Loucy (cell line): ENCODE data around the gene TAF6.
"Not testable (repeated sequence)": the region's sequence is repeated elsewhere in the genome, so short reads cannot be mapped to it uniquely, and the experiment has no call there.

ENCODE experiments used
- H2AFZ ChIP-seq: fragments of 200-600 bp; sonication (generic); 2 replicates; pipeline ENCODE4 v1.6.0; 2016; ENCODE audit warnings: antibody characterized with exemption, mild to moderate bottlenecking, low read length, moderate library complexity
- H3F3A ChIP-seq: fragments of 200-600 bp; 2 replicates; pipeline ENCODE4 v1.6.0; 2016; ENCODE audit warnings: antibody characterized with exemption, low read depth, mild to moderate bottlenecking
- H3K27me3 ChIP-seq: fragments of 200-600 bp; sonication (generic); 2 replicates; pipeline ENCODE4 v1.6.1; 2014; ENCODE audit warnings: low read length, mild to moderate bottlenecking; ENCODE audit not compliant: insufficient read depth, poor library complexity, severe bottlenecking
- H3K36me3 ChIP-seq: fragments of 200-600 bp; sonication (generic); 2 replicates; pipeline ENCODE4 v1.6.1; 2016; ENCODE audit warnings: low read length; ENCODE audit not compliant: insufficient read depth
- H3K4me1 ChIP-seq: fragments of 200-600 bp; sonication (generic); 2 replicates; pipeline ENCODE4 v1.5.1; 2014; ENCODE audit warnings: low read length, mild to moderate bottlenecking; ENCODE audit not compliant: insufficient read depth, poor library complexity, severe bottlenecking
- H3K4me2 ChIP-seq: fragments of 200-600 bp; sonication (generic); 2 replicates; pipeline ENCODE4 v1.6.0; 2014; ENCODE audit warnings: antibody characterized with exemption, low read length, low read depth, mild to moderate bottlenecking; ENCODE audit not compliant: poor library complexity, severe bottlenecking
- H3K4me3 ChIP-seq: fragments of 200-600 bp; sonication (generic); 2 replicates; pipeline ENCODE4 v1.5.1; 2014; ENCODE audit warnings: low read length, mild to moderate bottlenecking, mixed read lengths; ENCODE audit not compliant: poor library complexity, severe bottlenecking
- H3K79me2 ChIP-seq: fragments of 200-600 bp; sonication (generic); 2 replicates; pipeline ENCODE4 v1.6.1; 2014; ENCODE audit warnings: low read length; ENCODE audit not compliant: insufficient read depth
- H3K9ac ChIP-seq: fragments of 200-600 bp; sonication (generic); 2 replicates; pipeline ENCODE4 v1.6.0; 2014; ENCODE audit warnings: mild to moderate bottlenecking, low read depth, low read length, moderate library complexity; ENCODE audit not compliant: poor library complexity, severe bottlenecking
- H3K9me2 ChIP-seq: fragments of 200-600 bp; sonication (generic); replicated peaks from 2 replicates; pipeline ENCODE4 v1.6.1; 2016; ENCODE audit warnings: low read depth, low read length, mixed read lengths
- H3K9me3 ChIP-seq: fragments of 200-600 bp; sonication (generic); 2 replicates; pipeline ENCODE4 v1.6.1; 2014; ENCODE audit warnings: mild to moderate bottlenecking, antibody characterized with exemption, low read length, low read depth; ENCODE audit not compliant: insufficient read depth
- H4K20me1 ChIP-seq: fragments of 200-600 bp; sonication (generic); 2 replicates; pipeline ENCODE4 v1.6.0; 2014; ENCODE audit warnings: antibody characterized with exemption, low read length, mild to moderate bottlenecking; ENCODE audit not compliant: insufficient read depth, poor library complexity, severe bottlenecking
- CTCF ChIP-seq: fragments of 200-600 bp; sonication (generic); conservative IDR thresholded peaks from 2 replicates; pipeline ENCODE4 v1.5.1; 2014; ENCODE audit warnings: mild to moderate bottlenecking, antibody characterized with exemption, low read length
- EZH2phosphoT487 ChIP-seq: fragments of 200-600 bp; IDR thresholded peaks from 2 replicates; pipeline ENCODE4 v1.6.1; 2018; ENCODE audit warnings: antibody characterized with exemption, mild to moderate bottlenecking, moderate library complexity, borderline replicate concordance

The TAF6 gene

GRCh38 chr7:100132697-100133151 lies 13.6 kb upstream of the TAF6 start:
- no peaks in the 10 kb centered on the region for H3F3A ChIP-seq
- no peaks in the 10 kb centered on the region for H3K9me3 ChIP-seq
- no peaks in the 10 kb centered on the region for H3K36me3 ChIP-seq
- H3K4me1 ChIP-seq = peaks cover 6% of the 10 kb centered on the region
- peak overlapping the region; percentile 36; the same call in 1 of the 2 replicates for H2AFZ ChIP-seq
- H3K9ac ChIP-seq = no peak overlapping the region
- no peaks in the 10 kb centered on the region for H3K27me3 ChIP-seq
- TF ChIP-seq EZH2phosphoT487 (no peak), CTCF (peak; percentile 83)
- H3K4me2 ChIP-seq = no peak overlapping the region
- no peaks in the 10 kb centered on the region for H3K79me2 ChIP-seq
- H3K4me3 ChIP-seq = no peak overlapping the region
- H3K9me2 ChIP-seq = no peaks in the 10 kb centered on the region
- H4K20me1 ChIP-seq = no peaks in the 10 kb centered on the region

GRCh38 chr7:100132126-100132525 lies 13.0 kb upstream of the TAF6 start:
- no peaks in the 10 kb centered on the region for H3F3A ChIP-seq
- no peaks in the 10 kb centered on the region for H3K9me2 ChIP-seq
- no peak overlapping the region for H3K4me3 ChIP-seq
- no peaks in the 10 kb centered on the region for H4K20me1 ChIP-seq
- H3K36me3 ChIP-seq = no peaks in the 10 kb centered on the region
- H3K9ac ChIP-seq = no peak overlapping the region
- TF ChIP-seq EZH2phosphoT487 = no peak
- TF ChIP-seq CTCF = no peak
- no peaks in the 10 kb centered on the region for H3K27me3 ChIP-seq
- H2AFZ ChIP-seq = no peak overlapping the region
- no peak overlapping the region for H3K4me2 ChIP-seq
- no peaks in the 10 kb centered on the region for H3K79me2 ChIP-seq
- no peaks in the 10 kb centered on the region for H3K9me3 ChIP-seq
- H3K4me1 ChIP-seq = peaks cover 6% of the 10 kb centered on the region

GRCh38 chr7:100130608-100131453 lies 11.7 kb upstream of the TAF6 start:
- Histone ChIP-seq H3K4me3 (peak overlapping the region; percentile 66), H3K36me3 (no peaks in the 10 kb centered on the region), H3K27me3 (no peaks in the 10 kb centered on the region), H3K79me2 (peaks cover 7% of the 10 kb centered on the region; the same call in 1 of the 2 replicates), H3K9me2 (no peaks in the 10 kb centered on the region), H3K4me2 (peak overlapping the region; percentile 81), H3K9me3 (no peaks in the 10 kb centered on the region), H2AFZ (peak overlapping the region; percentile 89), H4K20me1 (no peaks in the 10 kb centered on the region), H3K9ac (peak overlapping the region; percentile 35), H3F3A (no peaks in the 10 kb centered on the region), H3K4me1 (peaks cover 12% of the 10 kb centered on the region)
- TF ChIP-seq CTCF (peak; percentile 76), EZH2phosphoT487 (no peak)

GRCh38 chr7:100130220-100130607 lies 11.1 kb upstream of the TAF6 start:
- H3K9me3 ChIP-seq, H3K27me3 ChIP-seq, H3K36me3 ChIP-seq, H3K4me3 ChIP-seq, H3K9ac ChIP-seq, H3F3A ChIP-seq, H2AFZ ChIP-seq, H3K9me2 ChIP-seq, H4K20me1 ChIP-seq, H3K4me2 ChIP-seq: not testable (repeated sequence)
- Histone ChIP-seq H3K79me2 (peaks cover 13% of the 10 kb centered on the region), H3K4me1 (peaks cover 17% of the 10 kb centered on the region)
